GM19324 (cell line): ENCODE results near the gene MKS1.

Experiments used
- ATAC-seq: cut with Tn5 transposase; IDR thresholded peaks from one replicate; pipeline ENCODE4 v1.9.1; 2021; ENCODE audit warnings: mild to moderate bottlenecking, moderate library complexity; ENCODE audit not compliant: unreplicated experiment, low FRiP score

MKS1 gene

DNA sequence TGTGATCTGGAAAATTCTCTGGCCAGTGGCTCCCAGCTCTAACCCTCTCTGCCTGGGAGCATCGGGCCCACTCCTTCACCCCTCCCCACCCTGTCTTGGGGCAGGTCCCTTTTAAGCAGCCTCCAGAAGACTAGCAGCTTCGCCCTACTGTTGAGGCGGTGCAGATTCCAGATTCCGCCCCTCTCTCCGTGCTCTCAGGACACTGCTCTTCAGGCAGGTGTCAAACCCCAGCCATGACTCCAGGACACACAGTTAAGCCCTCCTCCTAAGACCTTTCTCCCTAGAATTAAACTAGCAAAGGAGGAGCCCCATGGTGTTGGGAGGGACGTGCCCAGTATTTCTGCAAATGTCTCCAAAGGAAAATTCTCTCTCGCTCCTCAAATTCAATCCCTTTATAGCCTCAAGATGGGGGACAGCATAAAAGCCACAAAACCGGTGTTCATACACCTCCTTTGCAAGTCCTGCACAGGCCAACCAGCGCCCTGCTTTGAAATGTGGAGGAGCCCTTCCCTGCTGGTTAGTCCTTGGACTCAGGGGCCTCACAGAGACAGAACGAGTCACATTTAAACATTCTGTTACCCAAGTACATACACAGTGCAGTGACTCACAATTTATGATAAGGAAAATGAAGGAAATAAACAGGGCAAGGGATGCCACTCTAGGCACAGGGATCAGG is 26.5 kb upstream of the MKS1 start:
- no peak for ATAC-seq

DNA sequence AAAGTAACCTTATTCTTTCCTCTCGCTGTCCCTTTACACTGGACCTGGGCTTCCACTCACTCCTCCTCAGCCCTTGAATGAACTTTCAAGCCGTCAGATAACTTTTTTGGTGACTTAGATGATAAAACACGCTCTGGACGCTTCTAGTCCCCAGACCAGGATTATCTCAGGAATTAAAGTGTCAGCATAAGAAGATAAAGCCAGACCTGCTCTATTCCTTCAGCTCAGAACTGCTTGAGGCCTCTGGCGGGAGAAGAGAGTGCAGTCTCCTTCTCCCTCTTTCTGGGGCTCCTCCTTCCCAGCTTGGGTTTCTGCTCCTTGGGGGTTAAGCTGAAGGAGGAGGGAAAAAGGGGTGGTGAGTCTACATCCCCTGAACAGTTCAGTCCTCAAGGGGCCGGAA is 25.9 kb upstream of the MKS1 start:
- ATAC-seq = no peak

DNA sequence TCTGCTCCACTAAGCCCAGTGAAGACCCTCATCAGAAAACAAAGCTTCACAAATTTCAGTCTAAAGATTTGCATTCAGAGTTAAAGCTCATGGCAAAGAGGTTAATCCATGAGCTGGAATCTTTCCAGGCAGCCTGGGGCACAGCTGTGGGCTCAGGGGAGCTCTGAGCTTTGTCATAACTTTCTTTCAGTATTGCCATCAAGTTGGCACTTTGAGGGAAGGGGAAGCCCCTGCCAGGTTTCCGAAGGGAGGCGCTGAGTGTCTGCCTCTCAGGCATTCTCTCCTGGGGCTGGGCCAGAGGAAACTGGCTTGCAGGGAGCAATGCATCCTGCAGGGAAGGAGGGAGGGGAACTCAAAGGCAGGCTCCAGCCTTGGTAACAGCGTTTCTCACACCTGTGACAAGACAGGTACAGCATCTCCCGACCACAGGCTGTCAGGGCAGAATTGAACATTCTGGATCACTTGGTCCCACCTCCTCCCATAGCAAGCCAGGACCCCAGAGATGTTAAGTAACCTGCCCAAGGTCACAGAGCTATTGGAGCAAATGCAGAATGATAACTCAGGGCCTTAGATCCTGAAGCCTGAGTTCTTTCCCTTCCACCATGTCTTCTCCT is 23.2 kb upstream of the MKS1 start:
- no peak for ATAC-seq

DNA sequence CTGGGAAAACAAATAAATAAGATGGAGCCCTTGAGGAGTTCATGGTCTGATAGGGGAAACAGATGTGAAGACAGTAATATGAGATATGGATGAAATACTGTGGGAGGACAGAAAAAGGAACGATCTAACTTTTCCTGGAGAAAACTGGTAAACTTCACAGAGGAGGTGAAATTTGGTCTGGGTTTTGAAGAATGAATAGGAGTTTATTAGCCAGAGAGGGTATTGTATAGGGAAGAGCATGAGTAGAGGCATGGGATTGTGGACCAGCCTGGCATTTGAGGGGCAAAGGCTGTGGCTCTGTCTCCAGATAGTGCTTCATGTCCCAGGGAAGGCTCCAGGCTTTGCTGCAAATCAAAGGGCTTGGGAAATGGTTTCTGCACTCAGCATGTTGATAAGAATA is 20.9 kb upstream of the MKS1 start:
- ATAC-seq = no peak

DNA sequence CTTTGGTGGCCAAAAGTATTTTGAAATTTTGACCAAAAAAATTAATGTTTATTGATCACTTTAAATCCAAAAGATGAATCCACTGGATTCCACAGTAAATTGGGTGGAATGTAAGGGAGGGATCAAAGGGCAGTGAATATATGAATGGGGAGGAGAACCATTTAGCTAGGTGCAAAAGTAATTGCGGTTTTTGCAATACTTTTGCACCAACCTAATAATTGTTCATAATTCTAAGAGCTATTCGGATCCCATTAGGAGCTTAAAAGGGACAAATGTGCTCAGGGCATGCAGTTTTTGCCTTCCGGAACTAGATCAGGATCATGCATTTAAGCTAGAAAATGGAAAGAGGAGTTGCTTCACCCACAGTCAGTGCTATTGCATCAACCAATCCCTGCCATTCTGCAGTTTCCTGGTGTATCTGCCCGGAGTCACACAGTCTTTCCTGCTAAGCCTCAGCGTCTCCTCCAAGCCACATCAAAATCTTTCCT is 19.1 kb upstream of the MKS1 start, which contains the start of gene LPO:
Gene LPO (plus strand): TSS at position 438 of the 488 bp plus-strand sequence. CDS start 4,396 bp downstream, outside the sequence.
- no peak for ATAC-seq

DNA sequence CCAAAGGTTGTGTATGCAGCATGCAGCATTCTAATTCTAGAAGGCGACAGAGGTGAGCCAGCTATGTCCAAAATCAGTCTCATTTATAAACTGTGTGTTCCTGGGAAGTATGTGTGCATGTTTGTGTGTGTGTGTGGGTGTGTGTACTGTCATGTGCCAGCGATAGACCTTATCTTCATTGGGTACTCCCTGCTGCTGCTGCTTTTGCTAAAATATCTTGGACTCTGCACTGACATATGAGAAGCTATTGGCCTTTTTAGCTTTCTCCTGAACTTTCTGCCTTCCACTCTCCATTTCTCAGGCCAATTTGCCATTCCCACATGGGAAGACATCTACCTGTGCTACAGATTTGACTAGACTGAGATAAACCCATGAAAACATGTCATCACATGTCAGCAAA is 17.3 kb upstream of the MKS1 start:
- no peak for ATAC-seq

DNA sequence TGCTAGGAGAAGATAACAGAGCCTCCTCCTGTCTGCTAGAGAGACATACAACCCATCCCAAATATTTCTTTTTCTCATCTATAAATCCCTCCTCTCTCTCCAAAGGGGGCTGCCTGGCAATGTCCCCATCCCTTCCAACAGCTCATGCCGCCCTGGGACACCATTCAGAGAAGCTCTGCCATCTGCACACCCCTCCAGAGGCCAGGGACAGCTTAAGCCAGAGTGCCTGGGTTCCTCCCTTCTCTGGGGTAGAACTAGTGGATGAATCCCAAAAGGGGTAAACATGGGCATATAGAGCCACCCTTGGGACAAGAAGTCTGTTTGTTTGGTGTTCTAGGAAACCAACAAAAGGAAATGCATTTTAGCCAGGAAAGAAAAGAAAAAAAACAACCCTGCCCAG is 16.8 kb upstream of the MKS1 start:
- no peak for ATAC-seq

DNA sequence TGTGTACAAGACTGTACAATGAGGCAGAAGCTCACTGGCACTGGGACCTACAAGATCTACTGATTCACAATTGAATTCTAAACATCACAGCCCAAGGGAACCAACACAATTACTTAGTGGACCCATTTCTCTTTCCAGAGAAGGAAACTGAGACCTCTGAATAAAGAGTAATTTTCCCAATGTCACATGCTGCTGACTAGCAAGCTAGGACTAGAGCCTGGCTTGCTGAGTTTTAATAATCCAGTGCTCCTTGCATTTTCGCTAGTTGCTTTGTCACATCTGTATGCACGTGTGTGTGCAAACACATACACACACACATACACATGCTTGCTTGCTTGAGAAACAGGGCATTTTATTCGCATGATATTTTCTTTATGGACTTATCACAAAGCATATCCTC is 15.5 kb upstream of the MKS1 start:
- ATAC-seq = no peak

DNA sequence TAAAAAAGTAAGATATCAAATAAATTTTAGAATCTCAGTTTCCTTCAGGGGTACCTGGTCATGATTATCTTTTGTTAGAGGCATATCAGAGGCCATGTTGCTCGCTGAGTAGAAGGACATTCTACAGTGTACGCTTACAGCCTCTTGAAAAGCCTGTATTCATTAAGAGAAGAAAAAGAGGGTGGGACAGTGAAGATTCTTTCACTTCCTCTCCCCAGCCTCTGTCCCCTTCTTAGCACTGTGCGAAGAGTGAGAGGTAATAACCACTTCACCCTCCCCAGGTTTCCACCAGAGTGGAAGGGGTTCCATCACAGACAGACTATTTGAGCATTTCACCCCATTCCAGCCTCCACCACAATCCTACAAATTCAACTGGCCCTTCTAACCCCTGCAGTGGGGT is 14.5 kb upstream of the MKS1 start:
- peak; percentile 51 for ATAC-seq

DNA sequence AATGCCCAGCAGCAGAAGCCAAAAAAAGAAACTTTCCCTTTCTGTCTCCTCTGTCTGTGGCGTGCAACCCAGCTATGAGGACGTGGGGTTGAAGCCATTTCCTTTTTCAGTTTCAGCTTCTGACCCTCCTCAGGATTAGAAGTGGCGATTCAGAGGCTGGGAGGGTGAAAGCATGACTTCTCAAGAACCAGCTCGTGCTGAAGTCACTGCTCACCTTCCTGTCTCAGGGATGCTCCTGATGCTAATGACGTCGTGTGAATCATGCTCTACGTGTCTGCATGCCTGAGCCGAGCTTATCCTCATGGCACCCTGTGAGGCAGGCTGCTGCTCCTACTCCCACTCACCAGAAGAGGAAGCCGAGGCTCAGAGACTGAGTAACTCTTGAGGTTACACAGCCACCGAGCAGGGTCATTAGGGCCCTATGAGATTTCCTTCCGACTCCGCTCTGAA is 13.7 kb upstream of the MKS1 start:
- ATAC-seq = peak; percentile 60

DNA sequence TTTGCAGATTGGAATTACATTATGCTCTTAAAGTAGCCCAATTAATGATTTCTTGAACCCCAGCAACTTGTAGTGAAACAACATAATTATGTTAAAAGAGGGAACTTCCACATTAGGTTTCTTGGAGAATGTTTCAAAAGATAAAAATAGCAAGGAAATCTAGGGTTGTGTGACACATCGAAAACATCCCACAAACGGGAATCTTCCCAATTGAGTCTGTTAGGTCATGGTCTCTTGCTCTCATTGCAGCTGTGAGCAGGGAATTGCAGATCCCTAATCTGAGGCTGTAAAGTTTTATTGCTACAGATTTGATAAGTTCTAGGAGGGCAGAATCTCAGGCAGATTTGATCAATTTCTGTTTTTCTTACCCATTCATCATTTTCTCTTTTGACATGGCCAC is 12.6 kb upstream of the MKS1 start:
- ATAC-seq = no peak

DNA sequence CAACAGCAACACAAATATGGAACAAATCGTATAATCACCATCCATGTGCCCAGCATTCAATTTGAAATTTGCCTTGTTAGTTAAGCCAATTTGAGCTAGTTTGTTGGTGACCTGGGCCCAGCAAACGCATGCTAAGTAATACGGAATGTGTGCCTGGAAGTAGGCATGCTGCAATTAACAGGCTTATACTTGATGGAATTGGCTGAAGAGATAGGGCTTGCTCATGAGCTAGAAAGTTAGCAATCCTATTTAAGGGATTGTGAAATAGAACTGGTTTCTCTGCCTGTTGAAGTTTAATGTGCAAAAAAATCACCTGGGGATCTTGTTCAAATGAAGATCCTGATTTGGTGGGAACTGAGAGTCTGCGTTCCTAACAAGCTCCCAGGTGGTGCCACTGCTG is 10.8 kb upstream of the MKS1 start:
- ATAC-seq = no peak

DNA sequence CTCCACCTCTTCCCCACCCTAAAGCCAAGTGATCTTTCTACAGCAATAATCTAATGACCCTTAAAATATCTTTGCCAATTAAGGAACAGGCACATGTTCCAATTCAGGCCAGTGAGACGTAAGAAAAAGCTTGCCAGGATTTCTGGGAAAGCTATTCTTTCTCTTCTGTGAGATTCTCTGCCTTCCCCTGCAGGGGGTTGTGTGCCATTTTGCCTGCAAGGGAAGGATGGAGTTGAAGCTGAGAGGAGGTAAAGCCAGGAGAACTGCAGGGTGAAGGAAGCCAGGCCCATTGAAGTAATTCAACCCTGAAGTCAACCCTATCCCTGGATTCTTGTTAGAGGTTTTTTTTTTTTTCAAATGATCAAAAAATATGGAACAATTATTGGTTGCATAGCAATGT is 10.3 kb upstream of the MKS1 start:
- no peak for ATAC-seq

DNA sequence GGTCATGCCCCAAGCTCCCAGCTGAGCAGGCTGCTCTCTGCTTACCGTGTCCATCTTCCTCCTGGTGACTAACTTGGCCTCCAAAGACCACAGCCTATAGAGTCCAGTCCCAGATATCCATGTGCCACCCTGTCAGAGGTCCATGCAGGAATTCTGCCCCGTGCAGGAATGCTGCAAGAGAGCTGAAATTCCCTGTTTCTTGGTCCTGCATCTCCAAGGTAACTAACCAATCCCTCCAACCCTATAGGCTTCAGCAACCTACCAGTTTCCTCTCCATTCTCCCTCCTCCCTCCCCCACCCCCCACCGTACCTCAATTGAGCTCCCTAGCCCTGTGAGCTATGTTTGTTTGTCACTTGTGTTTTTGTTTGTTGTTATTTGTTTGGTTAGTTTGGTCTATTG is 9.6 kb upstream of the MKS1 start:
- ATAC-seq = no peak

DNA sequence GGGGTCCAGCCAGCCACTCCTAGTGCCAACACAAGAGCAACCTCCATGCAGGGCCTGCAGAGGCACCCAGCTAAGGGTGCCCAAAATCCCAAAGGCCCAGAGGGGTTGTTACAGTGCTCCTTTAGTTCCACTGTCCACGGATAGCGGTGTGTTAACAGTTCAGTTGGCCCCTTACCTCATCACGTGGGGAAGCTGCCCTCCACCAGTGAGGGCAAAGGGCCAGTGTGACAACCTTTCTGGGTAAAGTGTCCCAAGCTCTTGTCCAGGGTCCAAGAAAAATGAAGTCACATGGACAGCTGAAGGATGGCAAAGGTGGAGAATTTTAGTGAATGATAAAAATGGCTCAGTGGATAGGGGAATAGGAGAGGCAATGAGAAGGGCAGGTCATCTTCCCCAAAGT is 8.7 kb upstream of the MKS1 start:
- ATAC-seq = no peak

DNA sequence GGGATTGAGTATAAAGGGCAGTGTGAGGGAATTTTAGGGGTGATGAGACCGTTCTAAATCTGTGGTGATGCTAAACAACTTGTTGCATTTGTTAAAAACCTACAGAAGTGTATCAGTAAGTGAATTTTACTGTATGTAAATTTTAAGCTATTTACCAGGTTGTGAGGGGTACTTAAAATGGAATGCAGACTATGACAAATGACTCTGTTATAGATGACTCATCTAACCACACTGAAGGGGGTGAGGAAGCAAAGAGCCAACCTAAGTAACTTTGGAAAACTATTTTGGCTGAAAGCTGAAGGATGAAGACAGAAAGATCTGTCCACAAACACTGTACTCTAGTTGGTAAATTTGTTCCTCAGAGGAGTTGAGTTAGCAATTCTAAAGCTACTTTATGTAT is 5.3 kb upstream of the MKS1 start:
- no peak for ATAC-seq

DNA sequence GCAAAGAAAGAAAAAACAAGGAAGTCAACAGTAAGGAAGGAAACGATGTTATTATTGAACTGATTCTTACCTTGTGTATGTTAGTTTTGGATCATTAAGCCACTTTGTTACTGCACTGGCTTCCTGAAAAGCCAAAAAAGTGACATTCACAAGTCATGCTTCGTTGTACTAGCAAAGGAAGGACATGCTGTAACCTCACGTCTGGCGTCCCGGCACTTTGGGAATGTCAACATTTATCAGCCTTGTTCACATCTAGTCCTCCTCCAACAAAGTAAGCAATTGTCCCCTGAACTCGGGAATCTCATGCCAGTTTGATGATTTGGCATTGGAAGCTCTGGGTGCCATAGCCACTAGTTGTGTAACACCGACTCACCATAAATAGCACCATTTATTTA is 731 bp upstream of the MKS1 start:
- no peak for ATAC-seq

DNA sequence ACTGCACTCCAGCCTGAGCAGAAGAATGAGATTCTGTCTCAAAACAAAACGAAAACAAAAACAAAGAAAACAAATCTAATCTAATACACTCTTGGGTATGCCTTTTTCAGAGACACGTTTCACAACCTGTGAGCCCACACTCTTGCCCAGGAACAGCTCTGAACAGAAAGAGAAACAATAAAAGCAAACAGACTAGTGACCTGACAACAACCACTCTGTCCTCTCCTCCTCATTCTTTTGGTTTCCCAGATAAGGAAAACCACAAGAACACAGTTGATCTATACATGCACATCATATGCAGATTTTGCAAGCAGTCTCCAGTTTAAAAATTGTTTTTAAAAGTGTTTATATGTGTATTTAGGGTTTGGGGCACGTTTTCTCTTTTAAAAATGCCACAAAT is 1.3 kb downstream of the MKS1 start:
- ATAC-seq = no peak

DNA sequence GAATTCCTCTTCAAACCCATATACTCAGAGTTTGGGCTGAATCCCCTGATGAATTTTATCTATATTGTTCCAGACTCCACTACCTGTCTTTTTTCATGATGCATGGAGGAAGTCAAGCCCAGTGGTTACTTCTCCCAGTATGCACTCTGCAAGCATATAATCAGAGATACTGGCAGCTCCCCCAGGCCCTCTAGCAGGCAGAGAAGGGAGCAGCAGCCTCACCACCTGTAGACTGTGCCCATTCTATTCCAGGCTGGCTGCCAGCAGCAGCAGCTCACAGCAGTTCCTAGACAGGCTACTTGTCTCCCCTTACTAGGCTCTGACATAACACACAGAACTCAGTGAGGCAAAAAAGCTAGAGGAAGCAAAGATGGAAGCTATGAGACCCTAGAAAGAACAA is 3.4 kb downstream of the MKS1 start:
- no peak for ATAC-seq

DNA sequence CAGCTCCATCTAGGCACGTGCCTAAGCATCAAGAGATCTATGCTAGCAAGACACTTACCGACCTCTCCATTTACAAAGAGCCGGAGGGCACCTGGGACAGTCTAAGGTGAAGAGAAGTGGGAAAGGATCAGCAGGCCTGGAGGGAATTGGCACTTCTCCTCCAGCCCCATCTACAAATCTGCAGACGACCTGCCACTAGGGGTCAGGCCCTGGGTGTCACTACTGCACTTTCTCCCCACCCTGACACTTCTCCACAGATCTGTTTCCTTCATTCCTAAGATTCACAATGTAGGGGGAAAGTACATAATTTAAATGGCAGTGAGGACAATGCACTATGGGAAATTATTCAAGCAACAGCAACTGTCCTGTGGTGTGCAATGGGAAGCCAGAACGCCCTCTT is 8.1 kb downstream of the MKS1 start:
- no peak for ATAC-seq

DNA sequence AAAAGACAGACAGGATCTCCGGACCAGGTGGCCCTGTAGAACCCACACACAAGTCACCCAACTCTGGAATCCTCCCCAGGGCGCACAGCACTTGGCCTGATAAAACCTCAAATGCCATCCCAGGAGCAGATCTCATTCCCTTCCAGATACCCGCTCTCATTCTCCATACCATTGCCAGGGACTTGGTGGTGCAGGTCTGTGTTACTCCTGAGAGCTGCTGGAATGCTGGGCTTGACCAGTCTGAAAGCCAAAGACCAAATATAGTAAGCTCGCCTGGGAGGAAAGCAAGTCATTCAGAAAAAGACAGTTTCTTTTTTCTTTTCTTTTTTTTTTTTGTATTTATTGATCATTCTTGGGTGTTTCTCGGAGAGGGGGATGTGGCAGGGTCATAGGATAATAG is 10.7 kb downstream of the MKS1 start:
- no peak for ATAC-seq

DNA sequence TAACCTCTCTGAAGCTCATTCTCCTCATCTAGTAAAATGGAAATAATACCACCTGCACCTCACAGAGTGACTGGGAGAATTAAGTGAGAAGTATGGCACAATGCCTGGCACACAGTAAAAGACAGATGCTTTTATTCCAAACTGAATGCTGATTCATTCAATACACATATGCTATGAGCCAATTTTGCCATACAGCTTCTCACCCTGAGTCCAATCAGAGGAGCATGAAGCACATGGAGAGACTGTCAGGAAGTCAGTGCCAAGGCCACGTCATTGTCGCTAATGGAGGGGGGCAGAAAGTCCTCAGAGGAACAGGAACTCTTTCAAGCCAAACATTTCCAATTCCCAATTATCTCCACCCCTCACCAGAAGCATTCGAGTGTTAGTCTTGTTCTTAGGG is 11.6 kb downstream of the MKS1 start:
- no peak for ATAC-seq
